Stimulated activated CD4-positive, alpha-beta T cell treated with anti-CD3 and anti-CD28 coated beads, Interleukin-12 subunit alpha, Interleukin-12 subunit beta, amount 100 ng/mL, for 4 hours (primary cell): ENCODE measurements around the gene NDFIP1.
"Not testable (repeated sequence)": the region's sequence is repeated elsewhere in the genome, so short reads cannot be mapped to it uniquely, and the experiment has no call there.

Experiments used
- DNase-seq: peaks from one replicate; pipeline ENCODE4 v3.0.0-alpha.2; 2020

The NDFIP1 gene, protein sequence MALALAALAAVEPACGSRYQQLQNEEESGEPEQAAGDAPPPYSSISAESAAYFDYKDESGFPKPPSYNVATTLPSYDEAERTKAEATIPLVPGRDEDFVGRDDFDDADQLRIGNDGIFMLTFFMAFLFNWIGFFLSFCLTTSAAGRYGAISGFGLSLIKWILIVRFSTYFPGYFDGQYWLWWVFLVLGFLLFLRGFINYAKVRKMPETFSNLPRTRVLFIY

GRCh38 chr5:142108432-142109330, at the start of gene NDFIP1:
Gene NDFIP1 (plus strand): TSS chr5:142108779. CDS start chr5:142108975, 196 bp downstream.
- peak; percentile 79 for DNase-seq

GRCh38 chr5:142059304-142059940, 49.2 kb upstream of the NDFIP1 start:
- no peak for DNase-seq

DNA sequence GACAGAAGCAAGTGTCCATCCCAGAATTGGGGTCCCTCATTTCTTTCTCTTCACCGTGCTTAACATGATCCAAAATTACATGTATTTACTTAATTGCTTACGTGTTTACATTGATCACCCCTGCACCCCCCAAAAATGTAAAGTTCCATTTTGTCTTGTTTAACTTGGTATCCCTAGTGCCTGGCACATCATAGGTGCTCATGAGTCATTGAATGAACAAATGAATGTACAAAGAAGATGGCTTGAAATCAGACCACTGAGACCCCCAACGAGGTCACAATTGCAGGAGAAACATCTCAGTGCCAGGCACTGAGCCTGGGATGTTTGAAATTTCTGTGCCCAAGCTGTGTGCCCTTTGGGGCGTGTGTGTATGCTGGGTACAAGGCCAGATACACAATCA, 45.2 kb upstream of the NDFIP1 start:
- no peak for DNase-seq

DNA sequence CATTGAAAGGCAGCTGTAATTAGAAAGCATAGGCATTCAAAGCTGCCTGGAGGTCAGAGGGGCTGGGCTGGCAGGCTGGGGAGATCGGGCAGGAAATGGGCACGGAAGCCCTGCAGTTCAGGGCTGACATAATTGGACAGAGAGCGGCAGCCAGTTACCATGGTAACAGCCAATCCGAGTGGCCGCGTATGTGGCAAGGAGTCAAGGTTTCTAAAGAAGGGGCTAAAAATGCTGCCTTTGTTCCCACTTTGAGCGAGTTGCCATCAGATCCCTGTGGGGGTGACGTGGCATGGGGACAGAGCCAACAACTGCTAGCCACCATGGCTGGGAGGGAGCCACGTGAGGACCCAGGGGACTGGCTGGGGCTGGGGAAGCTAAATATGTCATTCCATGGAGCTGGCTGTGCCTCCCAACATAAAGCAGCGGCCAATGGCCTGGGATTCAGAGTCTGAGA, 44.7 kb upstream of the NDFIP1 start:
- no peak for DNase-seq

- DNase-seq: no peak
Observed at GRCh38 chr5:142065273-142065672, 43.3 kb upstream of the NDFIP1 start.

DNA sequence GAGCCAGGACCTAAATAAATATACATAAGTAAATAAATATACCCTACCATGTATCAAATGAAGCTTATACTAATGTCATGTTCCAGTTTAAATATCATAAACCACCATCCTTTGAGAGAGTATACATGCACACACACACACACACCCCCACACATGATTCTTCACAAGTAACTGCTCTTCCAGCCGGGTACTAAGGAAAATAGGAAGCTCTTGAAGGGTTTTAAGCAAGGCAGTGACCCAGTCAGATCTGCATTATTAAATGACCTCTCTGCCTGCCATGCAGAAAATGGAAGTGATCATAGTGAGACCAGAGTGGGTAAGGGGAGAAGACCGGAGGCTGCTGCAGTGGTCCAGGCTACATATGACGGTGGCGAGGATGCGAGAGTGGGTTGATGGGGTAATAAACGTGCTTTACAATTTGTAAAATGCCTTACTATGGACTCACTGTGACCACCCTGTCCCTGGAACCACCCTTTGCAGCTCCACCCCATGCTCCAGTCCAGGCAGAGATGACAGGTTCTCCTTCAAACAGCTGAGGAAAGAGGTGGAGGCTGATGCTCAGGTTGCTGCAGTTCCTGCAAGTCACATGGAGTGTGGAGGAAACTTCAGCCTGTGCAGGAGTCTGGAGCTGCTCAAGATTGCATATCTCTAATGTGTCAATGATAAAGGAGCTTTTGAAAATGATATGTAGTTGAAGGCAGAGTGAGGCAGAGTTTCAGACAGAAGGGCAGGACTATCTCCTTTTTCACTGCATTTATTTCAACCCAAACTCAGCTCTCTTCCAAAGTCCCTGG, 38.8 kb upstream of the NDFIP1 start:
- no peak for DNase-seq

DNA sequence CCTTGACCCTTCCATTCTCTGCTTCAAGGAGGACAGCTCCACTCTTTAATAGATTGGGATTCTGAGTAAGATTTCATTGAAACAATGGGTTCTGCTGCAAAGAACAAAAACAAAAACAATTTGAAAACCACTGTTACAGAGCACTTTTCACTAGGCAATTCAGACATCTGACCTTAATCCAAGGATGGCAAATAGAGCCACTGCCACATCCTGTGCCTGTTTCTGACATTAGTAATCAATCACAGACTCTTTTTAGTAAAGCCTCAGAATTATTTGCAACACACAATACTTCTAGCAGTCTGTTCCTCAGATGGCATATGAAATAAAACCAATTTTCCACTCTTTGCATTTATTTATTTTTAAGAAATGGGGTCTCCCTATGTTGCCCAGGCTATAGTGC, 37.8 kb upstream of the NDFIP1 start:
- no peak for DNase-seq

GRCh38 chr5:142072488-142072887, 36.1 kb upstream of the NDFIP1 start:
- no peak for DNase-seq

- DNase-seq: no peak
Observed at GRCh38 chr5:142073362-142073988, 35.1 kb upstream of the NDFIP1 start.

DNA sequence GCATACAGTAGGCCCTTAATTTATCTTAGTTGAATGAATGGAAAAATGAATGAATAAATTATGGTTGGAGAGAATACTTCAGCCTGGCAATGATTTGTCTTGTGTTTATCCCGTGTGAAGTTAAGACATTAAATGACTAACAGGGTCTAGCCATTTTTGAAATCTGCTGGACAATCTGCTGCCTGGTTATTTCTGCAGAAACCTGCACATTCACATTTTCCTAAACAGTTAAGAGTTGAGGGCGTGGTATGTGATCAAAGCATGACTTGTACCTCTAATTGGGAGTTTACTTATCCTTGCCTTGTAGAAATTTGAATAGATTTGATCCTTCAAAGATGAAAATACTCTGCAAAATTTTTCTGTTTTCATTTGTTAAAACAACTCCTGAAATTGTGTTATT, 34.6 kb upstream of the NDFIP1 start:
- no peak for DNase-seq

DNA sequence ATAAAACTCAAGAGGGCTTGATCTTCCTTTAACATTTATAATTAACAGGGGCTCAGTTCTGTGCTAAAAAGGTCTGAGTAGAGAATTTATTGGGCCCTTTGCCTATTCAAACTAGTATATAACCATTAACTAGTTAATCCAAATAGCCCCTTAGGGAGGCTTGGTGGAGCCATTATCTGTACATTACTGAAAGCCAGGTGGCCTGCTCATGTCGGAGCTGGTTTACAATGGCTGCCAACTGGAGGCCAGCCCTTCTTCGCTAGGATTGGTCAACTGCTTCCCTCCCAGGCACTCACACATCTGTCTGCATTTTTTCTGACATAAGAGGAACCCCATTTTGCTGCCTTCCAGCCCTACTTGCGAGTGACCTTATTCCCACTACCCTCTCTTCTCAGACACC, 30.4 kb upstream of the NDFIP1 start:
- no peak for DNase-seq

GRCh38 chr5:142078706-142079105, 29.9 kb upstream of the NDFIP1 start:
- no peak for DNase-seq

GRCh38 chr5:142079306-142079721, 29.3 kb upstream of the NDFIP1 start:
- DNase-seq: no peak

GRCh38 chr5:142080248-142080647, 28.3 kb upstream of the NDFIP1 start:
- DNase-seq: no peak

- DNase-seq: no peak
Observed at GRCh38 chr5:142082182-142082781, 26.3 kb upstream of the NDFIP1 start.

- DNase-seq: no peak
Observed at GRCh38 chr5:142086229-142086628, 22.4 kb upstream of the NDFIP1 start.

DNA sequence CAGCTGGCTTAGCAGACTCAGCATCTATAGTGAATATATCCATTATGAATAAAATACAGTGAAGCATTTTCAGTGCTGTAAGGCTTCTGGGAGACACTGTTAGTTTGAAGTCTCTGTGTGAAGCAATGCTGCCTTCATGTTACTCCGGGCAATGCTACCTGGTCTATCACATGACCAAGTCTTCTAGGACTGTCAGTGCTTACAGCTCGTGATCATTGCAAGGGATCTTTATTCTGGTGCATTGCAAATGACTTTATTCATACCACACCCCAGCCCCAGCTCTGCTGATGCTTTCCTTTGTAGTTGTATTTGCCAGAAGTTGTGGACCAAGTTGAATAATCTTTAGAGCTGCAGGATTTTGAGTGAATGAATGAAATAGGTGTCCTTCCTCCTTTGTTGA, 21.9 kb upstream of the NDFIP1 start:
- DNase-seq: no peak

DNA sequence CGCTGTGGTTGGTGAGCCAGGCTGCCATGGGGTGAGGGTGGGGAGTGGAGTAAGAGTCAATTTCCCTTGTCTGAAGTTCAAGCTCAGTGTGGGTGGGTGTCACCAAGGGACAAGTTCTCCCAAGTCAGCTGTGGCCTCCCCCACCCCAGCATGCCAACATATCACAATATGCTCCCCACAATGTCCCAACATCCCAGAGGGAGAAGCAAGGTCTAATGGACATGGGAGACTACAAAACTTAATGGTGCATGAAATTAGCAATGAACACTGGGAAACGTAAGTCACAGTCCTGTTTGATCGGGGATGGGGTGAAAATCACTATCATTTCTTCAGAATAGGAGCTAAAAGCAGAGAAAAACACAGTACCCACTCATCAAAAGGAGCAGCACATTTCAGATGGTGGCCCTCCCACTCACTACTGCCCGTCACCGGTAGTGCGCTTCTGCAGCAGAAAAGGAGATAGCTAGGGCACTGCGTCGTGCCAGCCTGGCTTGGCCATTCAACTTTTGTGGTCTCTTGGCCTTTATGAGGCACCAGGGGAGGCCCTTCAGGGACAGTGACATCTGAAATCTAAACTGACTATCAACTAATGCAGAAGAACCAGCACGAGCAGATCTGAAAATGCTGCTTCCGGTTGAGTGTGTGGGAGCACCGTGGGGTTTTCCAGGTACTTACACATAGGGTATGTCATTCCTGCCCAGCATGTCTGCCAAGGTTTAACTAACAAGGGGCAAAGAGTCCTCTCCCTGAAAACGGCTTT, 20.5 kb upstream of the NDFIP1 start:
- DNase-seq: peak; percentile 30

- DNase-seq: not testable (repeated sequence)
Observed at GRCh38 chr5:142088855-142089479, 19.6 kb upstream of the NDFIP1 start.

GRCh38 chr5:142091012-142091411, 17.6 kb upstream of the NDFIP1 start:
- no peak for DNase-seq

DNA sequence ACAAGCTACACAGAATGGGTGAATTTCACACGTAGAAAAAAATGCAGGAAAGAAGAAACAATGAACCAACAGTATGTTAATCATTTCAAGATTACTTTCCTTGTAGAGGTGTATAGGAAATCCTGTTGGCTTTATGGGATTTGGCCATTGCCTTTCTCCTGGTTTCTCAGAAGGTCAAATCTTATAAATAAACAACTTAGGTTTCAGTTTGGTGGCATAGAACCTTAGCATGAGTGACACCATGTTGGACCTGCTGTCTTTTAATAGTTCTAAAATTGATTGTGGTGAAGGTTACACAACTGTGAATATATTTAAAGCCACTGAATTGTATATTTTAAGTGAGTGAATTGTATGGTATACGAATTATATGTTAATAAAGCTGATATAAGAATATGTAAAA, 16.7 kb upstream of the NDFIP1 start:
- DNase-seq: no peak
